Glutamatergic neuron (in vitro differentiated cells): ENCODE measurements around the gene ITGA2B. TPM values are rescaled to one million over a fixed set of nuclear protein-coding genes. Genes with fewer than 3 reads are reported as not detected.

Experiments used
- DNase-seq: peaks from one replicate; pipeline ENCODE4 v3.0.0; 2022
- H3K27ac Mint-ChIP-seq: one replicate; pipeline ENCODE4 v1.8.0; 2020; ENCODE audit warnings: mild to moderate bottlenecking, mixed read lengths, inconsistent platforms; ENCODE audit not compliant: unreplicated experiment
- H3K27me3 Mint-ChIP-seq: one replicate; pipeline ENCODE4 v1.8.0; 2020; ENCODE audit warnings: mild to moderate bottlenecking, moderate library complexity, mixed read lengths, inconsistent platforms; ENCODE audit not compliant: unreplicated experiment
- H3K36me3 Mint-ChIP-seq: one replicate; pipeline ENCODE4 v1.8.0; 2020; ENCODE audit warnings: mild to moderate bottlenecking, mixed read lengths, inconsistent platforms; ENCODE audit not compliant: unreplicated experiment
- H3K4me1 Mint-ChIP-seq: one replicate; pipeline ENCODE4 v1.8.0; 2020; ENCODE audit warnings: mild to moderate bottlenecking, low read depth, mixed read lengths, inconsistent platforms; ENCODE audit not compliant: unreplicated experiment
- H3K4me3 Mint-ChIP-seq: one replicate; pipeline ENCODE4 v1.8.0; 2020; ENCODE audit warnings: mild to moderate bottlenecking, mixed read lengths, inconsistent platforms; ENCODE audit not compliant: unreplicated experiment
- H3K9me3 Mint-ChIP-seq: one replicate; pipeline ENCODE4 v1.8.0; 2020; ENCODE audit warnings: mild to moderate bottlenecking, moderate library complexity, mixed read lengths, inconsistent platforms; ENCODE audit not compliant: unreplicated experiment
- CTCF ChIP-seq: fragments of 200-600 bp; sonication (generic); IDR thresholded peaks from one replicate; pipeline ENCODE4 v1.5.0; 2021; ENCODE audit not compliant: partially characterized antibody, unreplicated experiment
- total RNA-seq: library from RNA; stranded (reverse); fragmentation: NEBNext Ultra II Directional; extraction: Animal tissue kit (Norgen Biotek cat#: 25700); gene quantifications from one replicate; pipeline ENCODE4 v1.2.1, GENCODE V29; 2021; ENCODE audit not compliant: unreplicated experiment

ITGA2B gene
- total RNA-seq, 1 donor from 2014 or later = 7.1 TPM

- no peak for TF ChIP-seq CTCF
- peaks cover 9% of the 10 kb centered on the region for H3K9me3 Mint-ChIP-seq
- peaks cover 14% of the 10 kb centered on the region for H3K4me1 Mint-ChIP-seq
- DNase-seq = peak; percentile 60
- H3K27ac Mint-ChIP-seq = no peak overlapping the region
- no peak overlapping the region for H3K4me3 Mint-ChIP-seq
- H3K27me3 Mint-ChIP-seq = peaks cover 12% of the 10 kb centered on the region
- no peaks in the 10 kb centered on the region for H3K36me3 Mint-ChIP-seq
Observed at GRCh38 chr17:44353672-44354331, 35.6 kb downstream of the ITGA2B start.

GRCh38 chr17:44352828-44353671 is 36.4 kb downstream of the ITGA2B start:
- Mint-ChIP-seq H3K4me3 (peak overlapping the region; percentile 85), H3K9me3 (peaks cover 7% of the 10 kb centered on the region), H3K36me3 (no peaks in the 10 kb centered on the region), H3K27me3 (peaks cover 12% of the 10 kb centered on the region), H3K4me1 (peaks cover 14% of the 10 kb centered on the region), H3K27ac (peak overlapping the region; percentile 76)
- DNase-seq = no peak
- TF ChIP-seq CTCF = no peak

DNA sequence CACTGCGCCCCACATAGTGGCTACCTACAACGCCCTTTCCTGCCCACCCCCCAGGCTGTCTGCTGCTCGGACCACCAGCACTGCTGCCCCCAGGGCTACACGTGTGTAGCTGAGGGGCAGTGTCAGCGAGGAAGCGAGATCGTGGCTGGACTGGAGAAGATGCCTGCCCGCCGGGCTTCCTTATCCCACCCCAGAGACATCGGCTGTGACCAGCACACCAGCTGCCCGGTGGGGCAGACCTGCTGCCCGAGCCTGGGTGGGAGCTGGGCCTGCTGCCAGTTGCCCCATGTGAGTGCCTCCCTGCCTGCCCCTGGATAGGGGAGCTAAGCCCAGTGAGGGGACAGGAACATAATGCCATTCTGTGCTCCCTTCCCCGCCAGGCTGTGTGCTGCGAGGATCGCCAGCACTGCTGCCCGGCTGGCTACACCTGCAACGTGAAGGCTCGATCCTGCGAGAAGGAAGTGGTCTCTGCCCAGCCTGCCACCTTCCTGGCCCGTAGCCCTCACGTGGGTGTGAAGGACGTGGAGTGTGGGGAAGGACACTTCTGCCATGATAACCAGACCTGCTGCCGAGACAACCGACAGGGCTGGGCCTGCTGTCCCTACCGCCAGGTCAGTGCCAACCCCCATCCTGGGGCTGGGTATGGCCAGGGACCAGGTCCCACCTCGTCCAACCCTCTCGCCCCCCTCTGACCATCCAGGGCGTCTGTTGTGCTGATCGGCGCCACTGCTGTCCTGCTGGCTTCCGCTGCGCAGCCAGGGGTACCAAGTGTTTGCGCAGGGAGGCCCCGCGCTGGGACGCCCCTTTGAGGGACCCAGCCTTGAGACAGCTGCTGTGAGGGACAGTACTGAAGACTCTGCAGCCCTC is 37.3 kb downstream of the ITGA2B start:
- Mint-ChIP-seq H3K4me1 (peaks cover 14% of the 10 kb centered on the region), H3K9me3 (peaks cover 7% of the 10 kb centered on the region), H3K27ac (no peak overlapping the region), H3K4me3 (no peak overlapping the region), H3K27me3 (peaks cover 12% of the 10 kb centered on the region), H3K36me3 (no peaks in the 10 kb centered on the region)
- TF ChIP-seq CTCF = no peak
- DNase-seq = no peak

GRCh38 chr17:44351464-44351863 is 38.0 kb downstream of the ITGA2B start:
- Mint-ChIP-seq H3K36me3 (no peaks in the 10 kb centered on the region), H3K27me3 (peaks cover 8% of the 10 kb centered on the region), H3K4me3 (no peak overlapping the region), H3K9me3 (peaks cover 7% of the 10 kb centered on the region), H3K27ac (no peak overlapping the region), H3K4me1 (peaks cover 14% of the 10 kb centered on the region)
- TF ChIP-seq CTCF = no peak
- DNase-seq = no peak
